GM06990 (cell line): ENCODE results near the gene NPTXR.

Experiments used
- DNase-seq: peaks from one replicate; pipeline ENCODE4 v3.0.0-alpha.2; 2011; ENCODE audit not compliant: insufficient read length; ENCODE audit errors: extremely low read depth
- H3K27me3 ChIP-seq: replicated peaks from 2 replicates; pipeline ENCODE4 v1.6.0; 2011; ENCODE audit warnings: low read length; ENCODE audit not compliant: control insufficient read depth, insufficient read depth
- H3K36me3 ChIP-seq: 2 replicates; pipeline ENCODE4 v1.5.1; 2011; ENCODE audit warnings: low read length; ENCODE audit not compliant: control insufficient read depth, insufficient read depth
- H3K4me3 ChIP-seq: replicated peaks from 2 replicates; pipeline ENCODE4 v1.5.1; 2011; ENCODE audit warnings: low read depth, mild to moderate bottlenecking, control low read depth, low read length
- CTCF ChIP-seq: IDR thresholded peaks from 2 replicates; pipeline ENCODE4 v1.5.1; 2011; ENCODE audit warnings: low read length, control low read depth, mild to moderate bottlenecking, inconsistent platforms; ENCODE audit not compliant: insufficient read depth, poor library complexity, severe bottlenecking

Gene NPTXR

GRCh38 chr22:38843657-38844314 lies at the start of gene NPTXR:
Gene NPTXR (minus strand): TSS chr22:38844028.
- no peak for TF ChIP-seq CTCF
- DNase-seq = no peak
- no peak within 1 kb of the TSS for H3K4me3 ChIP-seq
- H3K27me3 ChIP-seq = peaks cover 5% of the 10 kb centered on the region
- H3K36me3 ChIP-seq = no peaks in the 10 kb centered on the region

- H3K27me3 ChIP-seq = no peaks in the 10 kb centered on the region; the same call in 1 of the 2 replicates
- H3K4me3 ChIP-seq = no peak overlapping the region
- no peak for DNase-seq
- TF ChIP-seq CTCF = no peak
- no peaks in the 10 kb centered on the region for H3K36me3 ChIP-seq
These were observed 47.4 kb upstream of the NPTXR start for GRCh38 chr22:38891256-38891655.

GRCh38 chr22:38890377-38890776 lies 46.5 kb upstream of the NPTXR start:
- Histone ChIP-seq H3K36me3 (no peaks in the 10 kb centered on the region), H3K27me3 (no peaks in the 10 kb centered on the region; the same call in 1 of the 2 replicates), H3K4me3 (no peak overlapping the region)
- no peak for TF ChIP-seq CTCF
- no peak for DNase-seq

- Histone ChIP-seq H3K4me3 (no peak overlapping the region), H3K27me3 (no peaks in the 10 kb centered on the region), H3K36me3 (no peaks in the 10 kb centered on the region)
- no peak for TF ChIP-seq CTCF
- no peak for DNase-seq
These were observed 42.5 kb upstream of the NPTXR start for GRCh38 chr22:38886333-38886732.

- H3K36me3 ChIP-seq = no peaks in the 10 kb centered on the region
- no peak for TF ChIP-seq CTCF
- DNase-seq = no peak
- H3K27me3 ChIP-seq = no peaks in the 10 kb centered on the region
- no peak overlapping the region for H3K4me3 ChIP-seq
These were observed 39.3 kb upstream of the NPTXR start for GRCh38 chr22:38882972-38883622.
